GM21619 (cell line): ENCODE results near the gene NFIX.

Source experiments
- ATAC-seq: cut with Tn5 transposase; IDR thresholded peaks from one replicate; pipeline ENCODE4 v1.9.1; 2021; ENCODE audit not compliant: unreplicated experiment

Gene NFIX

GRCh38 chr19:13033819-13034611 lies 38.7 kb downstream of the NFIX start:
- ATAC-seq: no peak

GRCh38 chr19:13034636-13035035 lies 39.4 kb downstream of the NFIX start:
- no peak for ATAC-seq

GRCh38 chr19:13035820-13036365 lies 40.6 kb downstream of the NFIX start:
- ATAC-seq: no peak

- ATAC-seq: no peak
These were observed 41.2 kb downstream of the NFIX start for GRCh38 chr19:13036366-13036976.

GRCh38 chr19:13037161-13037560 lies 41.9 kb downstream of the NFIX start:
- no peak for ATAC-seq

- ATAC-seq: no peak
These were observed 42.5 kb downstream of the NFIX start for GRCh38 chr19:13037731-13038130.

- no peak for ATAC-seq
These were observed 43.3 kb downstream of the NFIX start for GRCh38 chr19:13038306-13039210.

- ATAC-seq: no peak
These were observed 44.0 kb downstream of the NFIX start for GRCh38 chr19:13039211-13039789.

GRCh38 chr19:13040232-13040947 lies 45.1 kb downstream of the NFIX start:
- no peak for ATAC-seq

GRCh38 chr19:13040948-13041292 lies 45.6 kb downstream of the NFIX start:
- no peak for ATAC-seq

GRCh38 chr19:13042443-13043130 lies 47.3 kb downstream of the NFIX start:
- ATAC-seq: no peak

GRCh38 chr19:13043285-13043684 lies 48.0 kb downstream of the NFIX start:
- ATAC-seq: no peak

- no peak for ATAC-seq
These were observed 49.1 kb downstream of the NFIX start for GRCh38 chr19:13044231-13044836.

GRCh38 chr19:13045812-13046211 lies 50.5 kb downstream of the NFIX start:
- ATAC-seq: no peak

GRCh38 chr19:13047374-13047773 lies 52.1 kb downstream of the NFIX start:
- ATAC-seq: no peak

GRCh38 chr19:13050274-13050673 lies 55.0 kb downstream of the NFIX start:
- ATAC-seq: no peak

GRCh38 chr19:13051557-13052165 lies 56.4 kb downstream of the NFIX start:
- no peak for ATAC-seq

- ATAC-seq: no peak
These were observed 57.3 kb downstream of the NFIX start for GRCh38 chr19:13052447-13053175.
